ENCODE data around the gene ZDHHC7.

The ZDHHC7 gene

GRCh38 chr16:84986879-84987278 lies 24.5 kb downstream of the ZDHHC7 start:
- Histone ChIP-seq H3F3A (ENCODE audit: control insufficient read depth, insufficient read depth) (no peaks in the 10 kb centered on the region), H3K27me3 (ENCODE audit: control insufficient read depth, low read length) (no peaks in the 10 kb centered on the region), H4K20me1 (ENCODE audit: control insufficient read depth, insufficient read depth, low read depth, low read length) (no peaks in the 10 kb centered on the region), H3K4me1 (ENCODE audit: control insufficient read depth, low read length) (no peaks in the 10 kb centered on the region), H3K36me3 (ENCODE audit: control insufficient read depth, low read length) (peaks cover 45% of the 10 kb centered on the region), H3K79me2 (ENCODE audit: control insufficient read depth, low read length) (peaks cover 6% of the 10 kb centered on the region; the same call in 1 of the 2 replicates), H3K4me3 (ENCODE audit: low read length) (no peak overlapping the region), H3K27ac (ENCODE audit: low read depth, low read length) (no peak overlapping the region), H3K9me2 (replicated peaks; ENCODE audit: control insufficient read depth, low read length) (no peaks in the 10 kb centered on the region), H3K9me3 (ENCODE audit: control insufficient read depth, insufficient read depth, low read length) (no peaks in the 10 kb centered on the region), H3K4me2 (ENCODE audit: low read length) (no peak overlapping the region)
- no peak for TF ChIP-seq CTCF (IDR thresholded peaks at IDR 0.05; ENCODE audit: low read depth, low read length, poor library complexity, severe bottlenecking)
- TF ChIP-seq EZH2phosphoT487 (IDR thresholded peaks at IDR 0.05; ENCODE audit: borderline replicate concordance, low read length), result no peak

- Histone ChIP-seq H3K4me2 (ENCODE audit: low read length) (no peak overlapping the region), H3K4me3 (ENCODE audit: low read length) (no peak overlapping the region), H3K27me3 (ENCODE audit: control insufficient read depth, low read length) (no peaks in the 10 kb centered on the region), H3K9me3 (ENCODE audit: control insufficient read depth, insufficient read depth, low read length) (no peaks in the 10 kb centered on the region), H3F3A (ENCODE audit: control insufficient read depth, insufficient read depth) (no peaks in the 10 kb centered on the region), H3K9me2 (replicated peaks; ENCODE audit: control insufficient read depth, low read length) (no peaks in the 10 kb centered on the region), H4K20me1 (ENCODE audit: control insufficient read depth, insufficient read depth, low read depth, low read length) (no peaks in the 10 kb centered on the region), H3K4me1 (ENCODE audit: control insufficient read depth, low read length) (no peaks in the 10 kb centered on the region), H3K36me3 (ENCODE audit: control insufficient read depth, low read length) (peaks cover 52% of the 10 kb centered on the region), H3K27ac (ENCODE audit: low read depth, low read length) (no peak overlapping the region), H3K79me2 (ENCODE audit: control insufficient read depth, low read length) (peaks cover 6% of the 10 kb centered on the region; the same call in 1 of the 2 replicates)
- TF ChIP-seq EZH2phosphoT487 (IDR thresholded peaks at IDR 0.05; ENCODE audit: borderline replicate concordance, low read length) (no peak), CTCF (IDR thresholded peaks at IDR 0.05; ENCODE audit: low read depth, low read length, poor library complexity, severe bottlenecking) (no peak)
Observed at GRCh38 chr16:84986102-84986501, 25.2 kb downstream of the ZDHHC7 start.

- Histone ChIP-seq H3K4me3 (ENCODE audit: low read length) (no peak overlapping the region), H3K9me2 (replicated peaks; ENCODE audit: control insufficient read depth, low read length) (no peaks in the 10 kb centered on the region), H3K4me2 (ENCODE audit: low read length) (no peak overlapping the region), H3K4me1 (ENCODE audit: control insufficient read depth, low read length) (no peaks in the 10 kb centered on the region), H3K9me3 (ENCODE audit: control insufficient read depth, insufficient read depth, low read length) (no peaks in the 10 kb centered on the region), H3F3A (ENCODE audit: control insufficient read depth, insufficient read depth) (no peaks in the 10 kb centered on the region), H3K27ac (ENCODE audit: low read depth, low read length) (no peak overlapping the region), H3K27me3 (ENCODE audit: control insufficient read depth, low read length) (no peaks in the 10 kb centered on the region), H4K20me1 (ENCODE audit: control insufficient read depth, insufficient read depth, low read depth, low read length) (no peaks in the 10 kb centered on the region), H3K36me3 (ENCODE audit: control insufficient read depth, low read length) (peaks cover 51% of the 10 kb centered on the region), H3K79me2 (ENCODE audit: control insufficient read depth, low read length) (peaks cover 6% of the 10 kb centered on the region; the same call in 1 of the 2 replicates)
- TF ChIP-seq EZH2phosphoT487 (IDR thresholded peaks at IDR 0.05; ENCODE audit: borderline replicate concordance, low read length), result no peak
- TF ChIP-seq CTCF (IDR thresholded peaks at IDR 0.05; ENCODE audit: low read depth, low read length, poor library complexity, severe bottlenecking), result no peak
Observed at GRCh38 chr16:84985079-84986065, 26.0 kb downstream of the ZDHHC7 start.

Measured in DOHH2 (cell line).